ENCODE measurements around the gene RGS10.
A peak's percentile ranks its signal among the peaks of the same experiment; 100 is the strongest.

RGS10 gene

DNA sequence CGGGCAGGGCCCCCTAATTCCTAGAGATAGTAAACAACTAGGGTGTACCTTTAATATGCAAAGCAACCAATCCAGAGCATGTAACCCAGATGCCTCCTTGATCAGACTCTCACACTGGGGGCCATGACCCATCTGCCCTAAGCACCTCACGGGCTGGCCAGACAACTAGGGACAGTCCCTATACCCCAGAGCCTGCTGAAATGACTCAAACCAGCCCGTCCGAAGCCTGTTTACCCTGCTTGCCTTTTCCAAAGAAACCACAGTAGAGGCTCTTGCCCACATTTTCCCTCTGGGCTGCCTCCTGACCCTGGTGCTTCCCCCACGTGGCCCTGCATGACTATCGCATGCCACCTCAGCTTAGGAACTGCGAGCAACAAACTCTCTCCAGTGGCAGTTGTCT is 46.2 kb downstream of the RGS10 start:
- DNase-seq (ENCODE audit: low read depth) = no peak

GRCh38 chr10:119495545-119495944 is 47.0 kb downstream of the RGS10 start:
- DNase-seq (ENCODE audit: low read depth) = no peak

DNA sequence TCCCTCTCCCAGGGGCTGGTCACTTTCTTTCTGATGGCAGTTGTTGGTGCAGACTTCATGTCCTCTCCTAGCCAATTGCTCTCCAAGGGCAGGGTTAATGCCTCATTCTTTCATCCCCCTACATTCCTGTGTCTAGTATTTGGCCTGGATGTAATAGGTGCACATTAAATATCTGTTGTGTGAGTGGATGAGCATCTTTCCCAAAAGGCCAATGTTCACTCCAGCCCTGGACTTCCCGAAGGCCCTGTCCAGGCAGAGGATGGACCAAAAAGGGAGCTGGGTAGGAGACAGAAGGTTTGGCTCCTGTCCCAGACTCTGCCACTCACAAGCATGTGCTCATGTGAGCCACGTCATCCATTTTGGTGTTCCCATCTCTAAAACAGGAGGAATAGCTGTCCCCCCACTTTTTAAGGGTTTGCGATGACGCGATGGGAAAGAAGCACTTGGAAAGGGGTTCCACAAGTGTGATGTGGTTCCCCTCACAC is 47.5 kb downstream of the RGS10 start:
- no peak for DNase-seq (ENCODE audit: low read depth)

GRCh38 chr10:119494236-119495020 is 48.1 kb downstream of the RGS10 start:
- no peak for DNase-seq (ENCODE audit: low read depth)

DNA sequence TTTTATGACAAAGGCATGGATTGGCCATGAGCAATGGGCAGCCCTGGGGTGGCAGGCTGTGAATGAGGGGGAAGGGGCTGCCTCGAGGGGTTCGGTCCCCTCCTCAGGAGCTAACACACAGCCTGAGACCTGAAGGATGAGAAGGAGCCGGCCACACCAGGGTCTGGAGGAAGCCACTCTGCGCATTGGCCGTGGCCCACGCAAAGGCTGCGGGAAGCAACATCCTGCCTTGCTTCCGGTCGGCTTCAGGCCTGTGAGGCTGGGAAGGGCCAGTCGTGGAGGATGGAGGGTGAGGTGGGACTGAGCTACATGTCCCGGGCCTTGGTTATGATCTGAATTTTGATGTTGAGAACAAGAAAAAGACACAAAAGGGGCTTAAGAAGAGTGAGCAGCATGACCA is 49.4 kb downstream of the RGS10 start:
- no peak for DNase-seq (ENCODE audit: low read depth)

DNA sequence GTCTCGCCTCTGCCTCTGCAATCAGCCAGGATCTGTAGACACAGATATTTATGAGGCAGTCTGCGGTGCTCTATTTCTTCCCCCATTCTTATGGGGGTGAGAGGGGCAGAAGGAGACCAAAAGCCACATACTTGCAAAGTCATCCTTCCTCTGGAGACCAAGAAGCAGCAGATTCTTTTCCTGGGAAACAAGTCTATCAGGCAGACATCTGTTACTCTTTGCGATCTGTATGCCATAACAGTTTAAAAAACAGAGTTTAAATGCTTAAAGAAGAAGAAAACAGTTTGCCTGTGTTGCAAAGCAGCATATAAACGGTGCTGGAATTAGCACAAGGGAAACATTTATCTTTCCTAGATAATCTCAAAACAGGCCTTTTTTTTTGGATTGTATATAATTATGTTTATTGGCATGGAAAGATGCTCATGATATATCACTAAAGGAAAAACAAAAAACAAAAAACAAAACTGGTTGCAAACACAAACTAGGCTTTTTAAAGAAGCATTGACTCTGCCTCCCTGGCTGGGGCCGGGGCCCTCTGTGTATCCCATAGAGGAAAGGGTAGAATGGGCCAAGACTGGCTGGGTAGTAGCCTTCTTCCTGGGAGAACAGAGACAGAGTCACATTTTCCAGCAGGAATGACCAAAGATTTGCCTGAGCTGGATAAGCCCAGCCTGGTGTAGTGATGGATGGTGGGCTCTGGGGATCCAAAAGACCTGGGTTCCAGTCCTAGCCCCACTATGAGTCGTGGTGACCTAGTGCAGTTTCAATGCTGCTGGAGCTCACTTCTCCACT is 50.4 kb downstream of the RGS10 start:
- no peak for DNase-seq (ENCODE audit: low read depth)

GRCh38 chr10:119489991-119490326 is 52.6 kb downstream of the RGS10 start:
- no peak for DNase-seq (ENCODE audit: low read depth)

GRCh38 chr10:119488675-119489074 is 53.8 kb downstream of the RGS10 start:
- no peak for DNase-seq (ENCODE audit: low read depth)

DNA sequence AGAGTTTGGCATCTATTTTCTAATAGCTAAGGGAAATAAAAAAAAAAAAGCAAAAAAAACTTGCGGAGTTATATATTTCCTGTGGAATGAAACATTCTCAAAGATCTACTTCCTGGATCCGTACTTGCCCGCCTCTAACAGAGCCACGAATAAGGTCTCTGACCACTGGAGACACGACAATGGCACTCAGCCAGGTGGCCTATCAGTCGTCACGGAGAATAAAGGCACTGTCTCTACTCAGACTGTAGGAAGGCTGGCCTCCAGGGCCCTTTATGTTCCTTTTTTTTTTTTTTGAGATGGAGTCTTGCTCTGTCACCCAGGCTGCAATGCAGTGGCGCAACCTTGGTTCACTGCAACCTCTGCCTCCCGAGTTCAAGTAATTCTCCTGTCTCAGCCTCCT is 58.7 kb downstream of the RGS10 start:
- no peak for DNase-seq (ENCODE audit: low read depth)

- DNase-seq (ENCODE audit: low read depth) = no peak
Measured at GRCh38 chr10:119483001-119483400, 59.5 kb downstream of the RGS10 start.

GRCh38 chr10:119481781-119482426 is 60.6 kb downstream of the RGS10 start:
- DNase-seq (ENCODE audit: low read depth) = no peak

DNA sequence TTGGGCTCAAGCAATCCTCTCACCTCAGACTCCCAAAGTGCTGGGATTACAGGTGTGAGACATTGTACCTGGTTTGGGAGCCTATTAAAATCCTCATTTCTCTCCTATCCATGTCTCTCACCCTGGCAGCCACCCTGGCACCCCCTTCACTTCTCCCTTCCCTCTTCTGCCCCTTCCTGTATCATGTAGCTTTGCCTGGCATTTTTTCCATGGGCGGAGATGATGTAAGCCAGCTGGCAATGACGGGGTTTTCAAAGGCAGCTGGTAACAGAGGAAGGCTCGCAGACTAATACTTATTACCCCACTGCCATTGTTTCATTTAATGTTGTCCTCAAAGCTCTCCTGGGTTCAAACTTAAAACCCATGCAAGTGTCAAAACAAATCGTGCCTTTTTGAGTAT is 61.9 kb downstream of the RGS10 start:
- DNase-seq (ENCODE audit: low read depth) = no peak

DNA sequence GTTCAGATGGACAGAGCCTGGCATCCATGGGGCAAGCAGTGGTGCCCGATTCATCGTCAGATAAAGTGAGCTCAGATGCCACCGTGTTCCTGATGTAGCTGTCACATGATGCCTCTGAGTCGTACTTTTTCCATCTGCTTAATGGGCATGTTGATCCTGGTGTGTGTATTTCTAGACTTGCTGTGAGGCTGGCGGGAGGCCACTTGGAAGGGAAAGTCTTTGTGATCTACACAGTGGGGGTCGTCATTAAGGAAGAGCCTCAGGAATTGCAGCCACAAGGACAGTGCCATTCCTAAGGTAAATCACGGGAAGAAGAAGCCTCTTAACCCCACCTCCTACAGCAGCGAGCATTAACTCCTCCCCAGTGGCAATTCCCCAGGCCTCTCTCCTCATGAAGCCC is 63.0 kb downstream of the RGS10 start:
- no peak for DNase-seq (ENCODE audit: low read depth)

DNA sequence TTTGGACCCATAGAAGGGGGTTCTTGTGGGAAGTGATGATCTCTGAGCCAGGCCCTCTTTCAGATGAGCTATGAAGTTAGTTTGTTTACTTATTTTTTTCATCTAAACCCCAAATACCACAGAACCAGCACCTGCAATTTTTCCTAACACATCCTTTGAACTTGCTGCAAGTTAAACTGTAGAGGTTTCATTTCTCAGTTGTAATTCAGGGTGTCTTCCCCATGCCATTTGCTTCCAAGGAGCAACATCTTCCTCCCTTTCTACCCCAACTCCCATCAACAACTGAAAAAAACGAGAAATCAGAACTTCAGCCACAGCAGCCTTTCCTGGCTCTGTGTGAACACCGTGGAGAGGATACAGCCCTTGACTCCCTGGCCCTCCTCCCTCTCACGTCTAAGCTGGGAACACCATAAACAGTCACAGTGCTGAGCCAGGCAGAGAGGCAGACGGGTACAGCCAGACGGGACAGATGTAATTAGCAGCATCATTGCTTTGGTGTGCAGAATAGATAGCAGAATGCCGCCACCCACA is 63.6 kb downstream of the RGS10 start:
- DNase-seq (ENCODE audit: low read depth) = no peak

- peak; percentile 29 for DNase-seq (ENCODE audit: low read depth)
Measured at GRCh38 chr10:119478111-119478802, 64.3 kb downstream of the RGS10 start.

DNA sequence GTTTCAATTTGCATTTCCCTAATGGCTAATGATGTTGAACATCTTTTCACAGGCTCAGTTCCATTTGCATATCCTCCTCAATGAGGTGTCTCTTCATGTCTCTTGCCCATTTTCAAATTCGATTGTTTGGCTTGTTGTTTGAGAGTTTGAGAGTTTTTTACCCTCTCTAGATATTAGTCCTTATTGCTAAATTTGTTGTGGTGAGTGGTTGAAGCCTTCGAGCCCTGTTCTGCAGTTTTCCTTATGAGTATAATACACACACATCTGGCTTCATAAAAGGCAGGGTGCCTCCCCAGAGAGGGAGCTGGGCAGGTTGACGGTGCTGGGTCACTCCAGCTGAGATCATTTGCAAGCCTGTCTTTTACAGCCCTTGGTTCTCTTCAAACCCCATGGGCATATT is 65.1 kb downstream of the RGS10 start:
- no peak for DNase-seq (ENCODE audit: low read depth)

- no peak for DNase-seq (ENCODE audit: low read depth)
Measured at GRCh38 chr10:119474606-119475005, 67.9 kb downstream of the RGS10 start.

DNA sequence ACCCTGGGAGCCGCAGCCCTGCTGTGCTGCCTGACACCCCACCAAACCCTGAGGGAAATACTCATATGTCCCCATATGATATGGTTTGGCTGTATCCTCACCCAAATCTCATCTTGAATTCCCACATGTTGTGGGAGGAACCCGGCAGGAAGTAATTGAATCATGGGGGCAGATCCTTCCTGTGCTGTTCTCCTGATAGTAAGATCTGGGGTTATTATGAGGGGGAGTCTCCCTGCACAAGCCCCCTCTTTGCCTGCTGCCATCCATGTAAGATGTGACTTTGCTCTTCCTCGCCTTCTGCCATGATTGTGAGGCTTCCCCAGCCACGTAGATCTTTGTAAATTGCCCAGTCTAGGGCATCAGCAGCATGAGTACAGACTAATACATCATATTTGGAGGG is 68.7 kb downstream of the RGS10 start:
- no peak for DNase-seq (ENCODE audit: low read depth)

DNA sequence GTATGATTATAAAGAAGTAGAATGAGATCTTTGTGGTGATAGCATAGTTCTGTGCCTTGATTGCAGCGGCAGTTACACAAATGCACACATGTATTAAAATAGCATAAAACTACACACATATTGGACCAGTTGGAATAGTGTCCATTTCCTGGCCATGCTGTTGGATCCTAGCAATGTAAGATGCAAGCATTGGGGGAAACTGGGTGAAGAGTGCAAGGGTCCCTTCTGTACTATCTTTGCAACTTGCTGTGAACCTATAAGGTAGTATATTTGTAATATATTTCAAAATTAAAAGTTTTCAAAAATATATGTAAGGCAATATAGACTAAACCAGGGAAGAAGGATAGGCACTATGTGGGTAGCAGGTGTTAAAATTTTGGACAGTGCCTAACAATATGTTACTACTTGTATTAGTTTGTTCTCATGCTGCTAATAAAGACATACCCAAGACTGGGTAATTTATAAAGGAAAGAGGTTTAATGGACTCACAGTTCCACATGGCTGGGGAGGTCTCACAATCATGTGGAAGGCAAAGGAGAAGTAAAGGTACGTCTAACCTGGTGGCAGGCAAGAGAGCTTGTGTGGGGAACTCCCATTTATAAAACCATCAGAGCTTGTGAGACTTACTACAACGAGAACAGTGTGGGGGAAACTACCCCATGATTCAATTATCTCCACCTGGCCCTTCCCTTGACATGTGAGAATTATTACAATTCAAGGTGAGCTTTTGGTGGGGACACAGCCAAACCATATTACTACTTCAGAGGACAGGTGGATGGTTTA is 71.4 kb downstream of the RGS10 start:
- DNase-seq (ENCODE audit: low read depth) = no peak

GRCh38 chr10:119469846-119470245 is 72.7 kb downstream of the RGS10 start:
- DNase-seq (ENCODE audit: low read depth) = no peak

- no peak for DNase-seq (ENCODE audit: low read depth)
Measured at GRCh38 chr10:119469325-119469707, 73.2 kb downstream of the RGS10 start.
